RPMI8226 (cell line): ENCODE data around the gene EXOC3L1.

Experiments
- DNase-seq: peaks from one replicate; pipeline ENCODE4 v3.0.0-alpha.2; 2015

Gene EXOC3L1

GRCh38 chr16:67181346-67181745 is 8.6 kb downstream of the EXOC3L1 start:
- no peak for DNase-seq

- no peak for DNase-seq
These were observed 9.8 kb downstream of the EXOC3L1 start for GRCh38 chr16:67180166-67180565.

- no peak for DNase-seq
These were observed 10.4 kb downstream of the EXOC3L1 start for GRCh38 chr16:67179421-67180080.

GRCh38 chr16:67177743-67178699 is 11.9 kb downstream of the EXOC3L1 start:
- DNase-seq: peak; percentile 99

GRCh38 chr16:67176662-67177061 is 13.3 kb downstream of the EXOC3L1 start:
- no peak for DNase-seq

GRCh38 chr16:67174706-67175231 is 15.2 kb downstream of the EXOC3L1 start:
- no peak for DNase-seq

- peak; percentile 97 for DNase-seq
These were observed 15.9 kb downstream of the EXOC3L1 start for GRCh38 chr16:67173808-67174705.

GRCh38 chr16:67173323-67173722 is 16.6 kb downstream of the EXOC3L1 start:
- DNase-seq: no peak

- no peak for DNase-seq
These were observed 18.8 kb downstream of the EXOC3L1 start for GRCh38 chr16:67170949-67171649.

- peak; percentile 92 for DNase-seq
These were observed 19.6 kb downstream of the EXOC3L1 start, which contains the start of gene NOL3 for GRCh38 chr16:67170168-67170948. Gene NOL3 (plus strand): TSS chr16:67170538.

GRCh38 chr16:67169642-67170167 is 20.2 kb downstream of the EXOC3L1 start:
- DNase-seq: no peak

GRCh38 chr16:67169011-67169451 is 20.9 kb downstream of the EXOC3L1 start:
- DNase-seq: no peak

GRCh38 chr16:67167588-67167987 is 22.3 kb downstream of the EXOC3L1 start:
- no peak for DNase-seq

GRCh38 chr16:67166598-67167168 is 23.3 kb downstream of the EXOC3L1 start:
- no peak for DNase-seq

GRCh38 chr16:67166110-67166547 is 23.8 kb downstream of the EXOC3L1 start:
- no peak for DNase-seq

- no peak for DNase-seq
These were observed 24.5 kb downstream of the EXOC3L1 start for GRCh38 chr16:67165121-67166078.

- DNase-seq: peak; percentile 93
These were observed 25.3 kb downstream of the EXOC3L1 start, which contains the start of gene HSF4 for GRCh38 chr16:67164599-67165061. Gene HSF4 (plus strand): TSS chr16:67164745. CDS start chr16:67164812, 67 bp downstream.

- no peak for DNase-seq
These were observed 25.9 kb downstream of the EXOC3L1 start for GRCh38 chr16:67163999-67164558.
